Measurements from ENCODE around the gene LATS2. TPM values are rescaled to one million over a fixed set of nuclear protein-coding genes. Genes with fewer than 3 reads are reported as not detected.

The LATS2 gene
- total RNA-seq, 1 experiment from 2014 or later, result 3.9 TPM

- no peak for DNase-seq (ENCODE audit: low spot score)
Measured at GRCh38 chr13:21015284-21015683, 46.1 kb downstream of the LATS2 start.

GRCh38 chr13:21014502-21015170, 46.8 kb downstream of the LATS2 start:
- DNase-seq (ENCODE audit: low spot score), result peak; percentile 82

- no peak for DNase-seq (ENCODE audit: low spot score)
Measured at GRCh38 chr13:21014139-21014501, 47.3 kb downstream of the LATS2 start.

- DNase-seq (ENCODE audit: low spot score), result no peak
Measured at GRCh38 chr13:21013682-21014038, 47.7 kb downstream of the LATS2 start.

- DNase-seq (ENCODE audit: low spot score), result no peak
Measured at GRCh38 chr13:21012841-21013681, 48.3 kb downstream of the LATS2 start.

- DNase-seq (ENCODE audit: low spot score), result peak; percentile 70
Measured at GRCh38 chr13:21012211-21012610, 49.2 kb downstream of the LATS2 start.

- no peak for DNase-seq (ENCODE audit: low spot score)
Measured at GRCh38 chr13:21011378-21011777, 50.0 kb downstream of the LATS2 start.

GRCh38 chr13:21010621-21011020, 50.8 kb downstream of the LATS2 start:
- no peak for DNase-seq (ENCODE audit: low spot score)

- DNase-seq (ENCODE audit: low spot score), result no peak
Measured at GRCh38 chr13:21009036-21009435, 52.4 kb downstream of the LATS2 start.

- no peak for DNase-seq (ENCODE audit: low spot score)
Measured at GRCh38 chr13:21008026-21008425, 53.4 kb downstream of the LATS2 start.

- no peak for DNase-seq (ENCODE audit: low spot score)
Measured at GRCh38 chr13:21006141-21007005, 55.0 kb downstream of the LATS2 start.

GRCh38 chr13:21005193-21005592, 56.2 kb downstream of the LATS2 start:
- no peak for DNase-seq (ENCODE audit: low spot score)

- no peak for DNase-seq (ENCODE audit: low spot score)
Measured at GRCh38 chr13:21001471-21001870, 59.9 kb downstream of the LATS2 start.

- no peak for DNase-seq (ENCODE audit: low spot score)
Measured at GRCh38 chr13:21000647-21001046, 60.7 kb downstream of the LATS2 start.

- DNase-seq (ENCODE audit: low spot score), result no peak
Measured at GRCh38 chr13:20998649-20999415, 62.6 kb downstream of the LATS2 start.

GRCh38 chr13:20997301-20998161, 63.9 kb downstream of the LATS2 start:
- DNase-seq (ENCODE audit: low spot score), result peak; percentile 35

- DNase-seq (ENCODE audit: low spot score), result no peak
Measured at GRCh38 chr13:20995245-20995838, 66.0 kb downstream of the LATS2 start.

GRCh38 chr13:20994441-20994821, 67.0 kb downstream of the LATS2 start:
- no peak for DNase-seq (ENCODE audit: low spot score)

GRCh38 chr13:20993661-20994440, 67.5 kb downstream of the LATS2 start:
- DNase-seq (ENCODE audit: low spot score), result peak; percentile 69
